MCF 10A (cell line): ENCODE data around the gene CRK. TPM values are rescaled to one million over a fixed set of nuclear protein-coding genes. Genes with fewer than 3 reads are reported as not detected.

Experiments used
- BruUV-seq: library from RNA; stranded (reverse); fragments of 400-500 nt; replicated peaks from 2 replicates; lab custom pipeline; 2021; lab: Mats Ljungman, UMichigan
- CTCF ChIA-PET: fragments of 300-600 bp; sonication (Branson Sonifier 250); formaldehyde crosslinking; extraction: SDS; loops from one replicate; lab custom pipeline; 2021; ENCODE audit warnings: antibody characterized with exemption, inconsistent platforms; lab: Yijun Ruan, JAX
- POLR2A ChIA-PET: fragments of 300-600, 350-650 bp; sonication (Branson Sonifier 250); formaldehyde crosslinking; extraction: SDS; loops from one replicate; lab custom pipeline; 2020; ENCODE audit warnings: antibody characterized with exemption, inconsistent platforms; lab: Yijun Ruan, JAX
- DNase-seq: peaks from one replicate; pipeline ENCODE4 v3.0.0-alpha.2; 2018; ENCODE audit not compliant: unreplicated experiment
- H3K27ac Mint-ChIP-seq: one replicate; pipeline ENCODE4 v1.8.0; 2022; ENCODE audit warnings: mild to moderate bottlenecking, low read depth, mixed read lengths; ENCODE audit not compliant: unreplicated experiment
- H3K27me3 Mint-ChIP-seq: one replicate; pipeline ENCODE4 v1.8.0; 2022; ENCODE audit warnings: mixed read lengths; ENCODE audit not compliant: insufficient read depth, unreplicated experiment
- H3K36me3 Mint-ChIP-seq: one replicate; pipeline ENCODE4 v1.8.0; 2022; ENCODE audit warnings: mild to moderate bottlenecking, moderate library complexity, mixed read lengths; ENCODE audit not compliant: insufficient read depth, unreplicated experiment
- H3K4me1 Mint-ChIP-seq: one replicate; pipeline ENCODE4 v1.8.0; 2022; ENCODE audit warnings: mixed read lengths; ENCODE audit not compliant: insufficient read depth, unreplicated experiment
- H3K4me3 Mint-ChIP-seq: one replicate; pipeline ENCODE4 v1.8.0; 2022; ENCODE audit warnings: mild to moderate bottlenecking, moderate library complexity, mixed read lengths; ENCODE audit not compliant: unreplicated experiment
- H3K9me3 Mint-ChIP-seq: one replicate; pipeline ENCODE4 v1.8.0; 2022; ENCODE audit warnings: mixed read lengths; ENCODE audit not compliant: unreplicated experiment
- CTCF ChIP-seq: fragments of 200-600 bp; IDR thresholded peaks from one replicate; pipeline ENCODE4 v1.8.0; 2022; ENCODE audit warnings: antibody characterized with exemption, mild to moderate bottlenecking; ENCODE audit not compliant: unreplicated experiment
- intact Hi-C: fragments of 100-400 bp; cut with micrococcal nuclease; formaldehyde crosslinking; loops from 2 replicates; pipeline ENCODE4 v1.14.1; 2022
- total RNA-seq: library from RNA; stranded (reverse); gene quantifications from 2 replicates; pipeline ENCODE4 v1.2.3, GENCODE V29; 2022

The CRK gene
- total RNA-seq, 1 experiment from 2014 or later: 70.6 TPM

GRCh38 chr17:1470755-1471462, 14.9 kb upstream of the CRK start:
- intact Hi-C loops: no loop called here
- no peak overlapping the region for H3K27ac Mint-ChIP-seq
- ChIA-PET CTCF (interaction anchor here (1.3 kb wide), 1 partner anchor 45 kb away, joined by 4 read pairs; the partner anchor contains the start of gene INPP5K), POLR2A (interaction anchor here (0.7 to 1.6 kb wide), 3 partner anchors 11 to 45 kb away, joined by 3 to 4 read pairs (median 4); no protein-coding TSS in a partner anchor)
- no peak for TF ChIP-seq CTCF
- no TSS peak for BruUV-seq
- H3K36me3 Mint-ChIP-seq: peaks cover 71% of the 10 kb centered on the region
- no peaks in the 10 kb centered on the region for H3K27me3 Mint-ChIP-seq
- H3K4me3 Mint-ChIP-seq: no peak overlapping the region
- H3K9me3 Mint-ChIP-seq: no peaks in the 10 kb centered on the region
- no peaks in the 10 kb centered on the region for H3K4me1 Mint-ChIP-seq
- no peak for DNase-seq

- H3K27me3 Mint-ChIP-seq: no peaks in the 10 kb centered on the region
- H3K4me3 Mint-ChIP-seq: no peak overlapping the region
- H3K27ac Mint-ChIP-seq: no peak overlapping the region
- no peaks in the 10 kb centered on the region for H3K4me1 Mint-ChIP-seq
- no peak for TF ChIP-seq CTCF
- ChIA-PET POLR2A (interaction anchor here (0.7 to 1.0 kb wide), 3 partner anchors 10 to 13 kb away, joined by 3 to 4 read pairs (median 4); no protein-coding TSS in a partner anchor), CTCF (no interaction called here)
- peaks cover 74% of the 10 kb centered on the region for H3K36me3 Mint-ChIP-seq
- no peak for DNase-seq
- H3K9me3 Mint-ChIP-seq: no peaks in the 10 kb centered on the region
- BruUV-seq: no TSS peak
- intact Hi-C loops: no loop called here
Measured at GRCh38 chr17:1470071-1470754, 14.2 kb upstream of the CRK start.

GRCh38 chr17:1469231-1469852, 13.3 kb upstream of the CRK start:
- Mint-ChIP-seq H3K27ac (no peak overlapping the region), H3K4me3 (no peak overlapping the region), H3K36me3 (peaks cover 73% of the 10 kb centered on the region), H3K4me1 (no peaks in the 10 kb centered on the region), H3K9me3 (no peaks in the 10 kb centered on the region), H3K27me3 (no peaks in the 10 kb centered on the region)
- no peak for TF ChIP-seq CTCF
- no TSS peak for BruUV-seq
- ChIA-PET CTCF (no interaction called here), POLR2A (interaction anchor here (0.8 kb wide), 1 partner anchor 9 kb away, joined by 3 read pairs; no protein-coding TSS in a partner anchor)
- intact Hi-C loops: no loop called here
- DNase-seq: no peak

- POLR2A ChIA-PET: no interaction called here
- CTCF ChIA-PET: no interaction called here
- H3K9me3 Mint-ChIP-seq: no peaks in the 10 kb centered on the region
- intact Hi-C loops: no loop called here
- H3K36me3 Mint-ChIP-seq: peaks cover 73% of the 10 kb centered on the region
- no peak for DNase-seq
- BruUV-seq: no TSS peak
- no peaks in the 10 kb centered on the region for H3K27me3 Mint-ChIP-seq
- H3K4me3 Mint-ChIP-seq: no peak overlapping the region
- H3K27ac Mint-ChIP-seq: no peak overlapping the region
- TF ChIP-seq CTCF: no peak
- no peaks in the 10 kb centered on the region for H3K4me1 Mint-ChIP-seq
Measured at GRCh38 chr17:1467898-1468492, 12.0 kb upstream of the CRK start.
